Measurements from ENCODE around the gene CLPTM1L.
"Not testable (repeated sequence)": the region's sequence is repeated elsewhere in the genome, so short reads cannot be mapped to it uniquely, and the experiment has no call there.

DNA sequence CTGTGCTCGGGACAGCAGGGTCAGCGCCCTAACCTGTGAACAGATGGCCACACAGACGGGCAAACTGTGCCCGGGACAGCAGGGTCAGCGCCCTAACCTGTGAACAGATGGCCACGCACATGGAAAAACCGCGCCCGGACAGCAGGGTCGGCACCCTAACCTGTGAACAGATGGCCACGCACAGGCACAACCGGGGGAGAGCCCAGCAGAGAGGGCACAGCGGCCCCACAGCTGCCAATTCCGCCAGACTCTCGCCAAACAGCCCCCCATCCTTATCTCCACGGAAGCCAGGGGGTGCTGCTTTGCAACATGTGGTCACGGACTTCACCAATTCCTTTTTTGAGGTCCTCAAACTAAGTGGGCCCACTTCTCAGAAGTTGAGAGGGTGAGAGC, 5.1 kb downstream of the CLPTM1L start:
- TF ChIP-seq CTCF (IDR thresholded peaks at IDR 0.05; ENCODE audit: insufficient read depth, low read depth, low read length); EZH2 (IDR thresholded peaks at IDR 0.05; ENCODE audit: insufficient read depth, low read length): not testable (repeated sequence)

All from astrocyte (in vitro differentiated cells and primary cell).